ENCODE measurements around the gene PLD3.
A peak's percentile ranks its signal among the peaks of the same experiment; 100 is the strongest.

PLD3 gene, protein sequence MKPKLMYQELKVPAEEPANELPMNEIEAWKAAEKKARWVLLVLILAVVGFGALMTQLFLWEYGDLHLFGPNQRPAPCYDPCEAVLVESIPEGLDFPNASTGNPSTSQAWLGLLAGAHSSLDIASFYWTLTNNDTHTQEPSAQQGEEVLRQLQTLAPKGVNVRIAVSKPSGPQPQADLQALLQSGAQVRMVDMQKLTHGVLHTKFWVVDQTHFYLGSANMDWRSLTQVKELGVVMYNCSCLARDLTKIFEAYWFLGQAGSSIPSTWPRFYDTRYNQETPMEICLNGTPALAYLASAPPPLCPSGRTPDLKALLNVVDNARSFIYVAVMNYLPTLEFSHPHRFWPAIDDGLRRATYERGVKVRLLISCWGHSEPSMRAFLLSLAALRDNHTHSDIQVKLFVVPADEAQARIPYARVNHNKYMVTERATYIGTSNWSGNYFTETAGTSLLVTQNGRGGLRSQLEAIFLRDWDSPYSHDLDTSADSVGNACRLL
- total RNA-seq = 18.5 to 64.4 reads per million in 2 experiments

DNA sequence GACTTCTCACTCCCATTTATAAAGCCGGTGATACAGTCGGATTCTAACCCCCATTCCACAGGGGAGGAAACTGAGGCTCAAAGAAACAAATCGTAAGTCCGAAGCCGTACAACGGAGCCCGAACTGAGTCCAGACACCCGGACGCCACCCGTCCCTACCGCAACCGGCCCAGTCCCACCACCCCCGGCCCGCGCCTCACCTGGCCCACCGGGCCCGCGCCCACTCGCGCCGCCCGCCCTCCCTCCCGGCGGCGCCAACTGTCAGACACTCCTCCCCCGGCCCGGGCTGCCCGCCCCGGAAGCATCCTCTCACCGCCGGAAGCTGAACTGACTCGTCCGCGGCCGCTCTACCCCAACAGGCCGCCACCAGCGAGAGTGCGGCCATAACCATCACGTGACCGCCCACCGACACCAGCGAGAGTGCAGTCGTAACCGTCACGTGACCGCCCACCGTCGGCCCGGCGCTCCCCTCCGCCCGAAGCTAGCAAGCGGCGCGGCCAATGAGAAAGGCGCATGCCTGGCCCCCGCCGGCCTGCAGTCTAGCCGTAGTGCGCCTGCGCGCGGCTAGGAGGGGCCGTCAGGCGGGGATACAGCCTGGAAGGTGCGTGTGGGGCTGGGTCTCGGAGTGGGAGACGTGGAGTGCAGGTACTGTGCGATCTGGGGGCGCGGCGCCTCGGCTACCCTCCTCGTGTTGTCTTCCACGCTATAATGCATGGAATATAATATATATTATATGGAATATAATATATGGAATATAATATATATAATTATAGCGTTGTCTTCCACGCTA lies at the start of gene PLD3, which contains the start of gene C19orf47:
Gene PLD3 (plus strand): TSS at position 571 of the 789 bp plus-strand sequence. CDS start 17,789 bp downstream, outside the sequence.
Gene C19orf47 (minus strand): TSS at position 273 of the 789 bp plus-strand sequence. CDS start 6,540 bp downstream, outside the sequence.
- DNase-seq (ENCODE audit: low read depth) = peak; percentile 98

DNA sequence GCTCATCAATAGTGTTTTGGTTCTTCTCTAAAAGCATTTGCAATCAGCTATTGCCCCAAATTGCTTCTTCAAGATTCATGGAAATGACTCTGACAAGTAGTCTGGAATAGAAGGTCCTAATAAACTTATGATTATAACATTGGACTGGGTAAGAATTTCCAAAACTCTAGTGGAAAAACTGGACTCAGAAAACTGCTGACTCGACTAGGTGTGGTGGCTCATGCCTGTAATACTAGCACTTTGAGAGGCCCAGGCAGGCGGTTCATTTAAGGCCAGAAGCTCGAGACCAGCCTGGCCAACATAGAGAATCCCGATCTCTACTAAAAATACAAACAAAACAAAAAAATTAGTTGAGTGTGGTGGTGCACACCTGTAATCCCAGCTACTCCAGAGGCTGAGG lies 47.8 kb upstream of the PLD3 start:
- DNase-seq (ENCODE audit: low read depth) = no peak

DNA sequence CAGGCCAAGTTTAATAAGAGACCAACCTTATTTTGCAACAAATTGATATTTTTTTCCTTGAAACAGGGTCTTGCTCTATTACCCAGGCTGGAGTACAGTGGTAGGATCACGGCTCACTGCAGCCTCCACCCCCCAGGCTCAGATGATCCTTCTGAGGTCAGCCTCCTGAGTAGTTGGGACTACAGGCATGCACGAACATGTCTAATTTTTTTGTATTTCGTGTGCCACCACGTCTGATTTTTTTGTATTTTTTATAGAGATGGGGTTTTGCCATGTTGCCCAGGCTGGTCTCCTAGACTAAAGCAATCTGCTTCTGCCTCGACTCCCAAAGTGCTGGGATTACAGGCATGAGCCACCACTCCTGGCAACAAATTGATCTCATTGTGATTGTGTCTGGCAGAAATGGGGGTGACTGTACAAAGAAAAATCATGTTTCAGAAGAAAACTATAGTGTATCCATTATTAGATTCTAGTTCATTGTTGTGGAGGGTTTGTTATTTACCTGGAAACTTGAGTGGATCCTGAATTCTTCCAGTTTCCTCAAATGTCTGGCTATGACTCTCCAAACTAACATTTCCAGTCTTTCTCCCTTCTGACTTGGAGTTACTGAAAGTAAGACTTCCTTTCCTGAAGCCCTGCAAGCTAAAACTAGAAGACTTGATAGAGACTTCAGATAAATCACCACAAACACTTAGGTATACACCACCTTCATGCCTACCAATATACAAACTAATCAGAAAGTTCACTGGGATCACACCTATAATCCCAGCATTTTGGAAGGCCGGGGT lies 46.1 kb upstream of the PLD3 start:
- DNase-seq (ENCODE audit: low read depth) = no peak

DNA sequence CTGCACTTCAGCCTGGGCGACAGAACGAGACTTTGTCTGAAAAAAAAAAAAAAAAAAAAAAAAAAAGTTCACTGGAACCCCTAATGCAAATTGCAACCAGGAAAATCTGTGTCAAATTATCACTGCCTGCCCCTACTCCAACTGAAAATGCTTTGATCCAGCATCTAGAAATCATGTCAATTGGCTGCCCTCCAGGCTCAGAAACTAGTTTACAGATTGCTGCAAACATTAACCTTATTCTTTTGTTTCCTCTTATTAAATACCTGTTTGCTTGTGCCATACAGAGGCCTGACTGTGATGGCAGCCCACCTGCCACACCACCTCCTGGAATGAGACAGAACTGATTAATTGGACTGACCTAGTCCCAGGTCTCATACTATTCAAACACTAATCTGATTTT lies 44.7 kb upstream of the PLD3 start:
- DNase-seq (ENCODE audit: low read depth) = no peak

DNA sequence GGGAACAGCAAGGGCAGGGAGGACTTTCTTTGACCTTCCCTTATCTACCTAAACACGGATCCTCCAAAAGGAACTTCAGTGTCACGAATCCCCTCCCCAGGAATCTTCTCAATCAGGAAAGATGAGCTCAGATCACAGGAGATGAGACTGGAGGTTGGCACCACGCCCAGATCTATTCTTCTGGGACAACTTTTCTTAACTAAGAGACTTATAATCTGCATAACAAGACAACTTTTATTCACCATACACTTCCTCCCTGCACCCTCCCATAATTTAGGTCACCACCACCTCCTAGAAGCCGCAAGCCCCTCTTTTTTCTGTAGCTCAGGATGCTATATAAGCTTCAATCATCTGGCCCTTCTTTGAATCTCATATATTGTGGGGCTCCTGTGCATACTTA lies 44.2 kb upstream of the PLD3 start:
- no peak for DNase-seq (ENCODE audit: low read depth)

DNA sequence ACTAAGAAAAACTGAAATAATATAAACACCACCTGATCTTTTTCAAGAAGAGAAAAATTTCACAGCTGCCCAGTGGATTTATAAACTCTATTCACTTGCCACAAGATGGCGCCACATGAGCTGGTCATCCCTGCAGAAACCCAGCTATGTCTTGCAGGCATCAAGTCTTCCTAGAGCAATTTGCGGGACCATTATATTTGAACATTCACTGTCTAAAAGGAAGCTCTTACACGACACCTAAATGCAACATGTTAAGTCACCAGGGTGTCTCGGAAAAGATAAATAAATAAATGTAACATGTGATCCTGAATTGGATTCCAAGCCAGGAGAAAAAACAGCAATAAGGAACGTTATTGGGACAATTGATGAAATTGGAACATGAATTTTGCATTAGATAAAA lies 43.1 kb upstream of the PLD3 start:
- DNase-seq (ENCODE audit: low read depth) = peak; percentile 58

DNA sequence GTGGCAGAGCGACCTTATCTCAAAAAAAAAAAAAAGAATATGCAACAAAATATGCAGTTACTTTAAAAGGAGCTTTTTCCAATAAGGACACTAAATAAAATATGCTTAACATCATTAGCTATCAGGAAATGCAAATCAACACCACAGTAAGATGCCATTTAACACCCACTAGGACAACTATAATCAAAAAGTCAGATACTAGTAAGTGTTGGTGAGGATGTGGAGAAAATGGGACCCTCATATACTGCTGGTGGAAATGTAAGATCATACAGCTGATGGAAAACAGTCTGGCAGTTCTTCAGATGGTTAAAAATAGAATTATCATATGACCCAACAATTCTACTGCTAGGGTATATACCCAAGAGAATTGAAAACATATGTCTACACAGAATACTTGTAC lies 38.8 kb upstream of the PLD3 start:
- no peak for DNase-seq (ENCODE audit: low read depth)

DNA sequence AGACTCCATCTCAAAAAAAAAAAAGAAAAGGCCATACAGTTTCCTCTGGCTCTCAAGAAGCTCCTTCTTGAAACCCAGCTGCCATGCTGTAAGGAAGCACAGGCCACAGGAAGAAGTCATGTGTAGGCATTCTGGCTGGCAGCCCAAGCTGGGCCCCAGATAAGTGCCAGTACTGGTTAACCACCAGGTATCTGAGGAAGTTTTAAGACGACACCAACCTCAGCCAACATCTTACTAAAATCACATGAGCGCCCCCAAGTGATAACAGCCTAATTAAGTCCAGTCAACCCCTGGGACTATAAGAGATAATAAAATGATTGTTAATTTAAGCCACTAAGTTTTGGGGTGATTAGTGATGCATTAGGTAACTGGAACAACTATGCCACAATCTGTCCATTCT lies 36.0 kb upstream of the PLD3 start:
- no peak for DNase-seq (ENCODE audit: low read depth)

DNA sequence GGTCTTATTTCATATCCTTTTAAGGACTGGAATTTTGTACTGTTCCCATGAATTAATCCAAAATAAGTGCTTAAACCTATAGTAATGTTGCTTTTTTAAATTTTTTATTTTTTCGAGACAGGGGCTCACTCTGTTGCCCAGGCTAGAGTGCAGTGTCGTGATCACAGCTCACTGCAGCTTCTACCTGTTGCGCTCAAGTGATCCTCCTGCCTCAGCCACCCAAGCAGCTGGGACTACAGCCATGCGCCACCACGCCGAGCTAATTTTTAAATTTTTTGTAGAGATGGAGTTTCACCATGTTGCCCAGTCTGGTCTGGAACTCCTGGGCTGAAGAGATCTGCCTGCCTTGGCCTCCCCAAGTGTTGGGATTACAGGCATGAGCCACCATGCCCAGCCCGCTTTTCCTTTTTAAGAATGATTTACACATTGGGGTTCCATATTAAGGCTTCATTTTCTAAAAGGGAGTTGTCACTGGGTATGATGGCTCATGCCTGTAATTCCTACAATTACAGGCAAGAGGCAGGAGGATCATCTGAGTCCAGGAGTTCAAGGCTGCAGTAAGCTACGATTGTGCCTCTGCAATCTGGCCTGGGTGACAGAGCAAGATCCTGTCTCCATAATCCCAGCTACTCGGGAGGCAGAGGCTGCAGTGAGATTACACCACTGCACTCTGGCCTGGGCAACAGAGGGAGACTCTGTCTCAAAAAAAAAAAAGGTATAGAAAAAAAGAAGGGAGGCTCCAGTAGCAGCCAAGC lies 35.1 kb upstream of the PLD3 start:
- DNase-seq (ENCODE audit: low read depth) = no peak

DNA sequence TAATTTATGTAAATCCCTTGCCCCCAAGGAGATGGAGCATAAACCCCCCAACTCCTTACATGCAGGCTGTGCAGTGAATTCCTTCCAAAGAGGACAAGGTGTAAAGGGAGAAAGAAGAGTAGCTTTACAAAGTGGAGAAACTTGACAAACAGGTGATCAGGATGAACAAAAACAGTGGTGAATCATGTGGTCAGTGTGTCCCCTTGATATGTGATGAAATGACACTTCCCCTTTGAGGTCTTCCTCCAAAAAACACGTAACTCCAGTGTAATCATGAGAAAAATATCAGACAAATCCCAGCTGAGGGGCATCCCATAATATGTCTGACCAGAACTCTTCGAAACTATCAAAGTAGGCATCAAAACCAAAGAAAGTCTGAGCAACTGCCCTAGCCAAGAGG lies 33.8 kb upstream of the PLD3 start:
- DNase-seq (ENCODE audit: low read depth) = no peak

DNA sequence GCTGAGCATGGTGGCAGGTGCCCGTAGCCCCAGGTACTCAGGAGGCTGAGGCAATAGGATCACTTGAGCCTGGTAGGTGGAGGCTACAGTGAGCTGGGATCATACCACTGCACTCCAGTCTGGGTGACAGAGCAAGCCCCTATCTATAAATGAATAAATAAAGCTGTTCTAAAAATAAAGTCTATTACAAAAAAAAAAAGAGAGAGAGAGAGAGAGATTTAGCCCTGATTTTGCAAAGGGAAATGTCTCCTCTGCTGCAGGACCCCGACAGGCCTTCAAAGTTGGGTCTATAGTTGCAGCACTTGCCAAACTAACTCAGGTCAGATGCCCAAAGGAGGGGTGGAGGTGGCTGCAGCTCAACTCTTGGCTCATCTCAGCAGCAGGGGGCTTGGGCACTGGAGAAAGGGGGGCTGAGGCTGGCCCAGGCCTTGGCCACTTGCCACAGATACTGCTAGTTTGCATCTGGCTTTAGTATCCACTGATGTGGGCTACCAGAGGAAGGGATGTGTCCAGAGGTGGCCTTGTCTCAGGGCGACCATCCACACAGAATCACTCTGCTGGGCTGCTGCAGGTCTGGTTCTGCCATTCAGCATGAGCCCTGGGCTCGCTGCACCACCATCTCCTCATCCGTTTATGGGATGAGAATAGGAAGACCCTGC lies 32.6 kb upstream of the PLD3 start:
- no peak for DNase-seq (ENCODE audit: low read depth)

DNA sequence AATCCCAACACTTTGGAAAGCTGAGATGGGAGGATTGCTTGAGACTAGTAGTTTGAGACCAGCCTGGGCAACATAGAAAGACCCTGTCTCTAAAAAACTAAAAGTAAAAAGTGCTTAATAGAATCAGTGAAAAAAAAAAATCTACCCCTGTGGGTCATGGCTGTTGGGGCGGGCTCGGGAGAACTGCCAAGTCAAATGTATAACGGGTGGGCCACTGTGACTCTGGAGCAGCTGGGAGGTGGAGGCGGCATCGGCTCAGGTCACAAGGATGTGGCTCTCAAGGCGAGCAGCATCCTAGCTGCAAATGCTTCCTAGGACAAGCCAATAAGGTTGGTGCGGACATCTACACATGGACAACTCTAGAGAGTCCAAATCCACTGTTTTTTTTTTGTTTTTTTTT lies 31.2 kb upstream of the PLD3 start:
- DNase-seq (ENCODE audit: low read depth) = no peak

DNA sequence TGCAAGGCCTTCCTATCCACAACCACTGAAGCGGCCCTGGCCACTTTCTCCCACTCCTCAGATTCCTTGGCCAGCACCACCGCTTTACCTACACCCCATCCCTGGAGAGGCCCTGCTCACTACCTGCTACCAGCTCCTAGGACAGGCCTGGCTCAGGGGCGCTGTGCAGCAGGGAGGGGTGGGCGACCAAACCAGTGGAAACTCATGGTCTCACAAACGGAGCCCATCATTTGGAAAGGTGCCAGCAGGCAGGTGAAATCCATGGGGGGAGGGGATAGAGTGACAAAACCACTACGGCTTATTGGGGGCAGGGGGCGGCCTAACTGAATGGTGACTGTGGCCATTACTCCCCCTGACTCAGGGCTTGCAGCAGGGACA lies 27.9 kb upstream of the PLD3 start:
- no peak for DNase-seq (ENCODE audit: low read depth)

DNA sequence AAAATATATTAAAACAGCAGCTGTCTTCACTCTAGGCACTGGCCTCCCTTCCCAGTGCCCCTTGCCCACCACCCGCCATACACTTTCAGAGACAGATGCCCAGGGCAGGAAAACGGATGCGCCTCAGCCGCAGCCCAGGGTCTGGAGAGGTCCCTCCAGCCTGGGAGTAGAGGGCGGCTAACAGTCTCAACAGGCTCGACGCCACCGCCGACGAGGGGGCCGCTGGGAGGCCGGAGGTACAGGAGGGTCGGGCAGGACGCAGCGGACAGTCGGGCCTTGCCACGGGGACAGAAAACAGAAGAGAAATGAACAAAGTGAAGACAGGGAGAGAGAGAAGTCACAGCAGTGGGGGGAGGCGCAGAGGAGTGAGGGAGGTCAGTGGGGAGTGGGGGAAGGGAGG lies 27.4 kb upstream of the PLD3 start:
- DNase-seq (ENCODE audit: low read depth) = no peak

DNA sequence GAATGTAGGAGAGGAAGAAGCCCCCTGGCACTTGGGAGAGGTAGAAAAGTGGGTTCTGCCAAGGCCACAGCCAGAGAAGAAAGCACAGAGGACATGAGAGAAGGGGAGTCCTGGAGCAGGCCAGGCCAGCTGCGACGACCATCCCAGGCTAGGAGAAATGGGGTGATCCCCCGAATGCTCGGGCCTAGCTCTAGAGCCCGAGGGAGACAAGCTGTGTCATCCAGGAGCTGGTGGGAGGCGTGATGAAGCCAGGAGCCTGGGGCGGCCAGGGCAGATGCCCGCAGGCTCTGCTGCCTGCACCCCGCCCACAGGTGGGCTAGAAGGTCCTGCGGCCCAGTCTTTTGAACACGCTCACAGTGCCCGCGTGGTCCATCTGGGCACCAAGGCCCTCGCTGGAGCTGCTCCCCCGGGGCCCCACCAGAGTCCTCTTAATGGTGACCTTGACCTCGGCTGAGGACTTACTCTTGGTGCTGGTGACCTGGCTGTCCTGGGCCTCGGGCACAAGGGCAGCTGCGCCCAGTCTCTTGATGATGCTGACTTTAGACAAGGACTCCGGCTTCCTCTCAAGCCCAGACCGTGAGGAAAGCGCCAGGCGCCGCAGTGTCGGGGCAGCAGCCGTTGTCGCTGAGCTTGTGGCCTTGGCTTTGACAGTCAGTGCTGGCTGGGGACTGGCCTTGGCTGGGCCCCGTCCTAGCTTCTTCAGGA lies 26.8 kb upstream of the PLD3 start:
- DNase-seq (ENCODE audit: low read depth) = no peak

DNA sequence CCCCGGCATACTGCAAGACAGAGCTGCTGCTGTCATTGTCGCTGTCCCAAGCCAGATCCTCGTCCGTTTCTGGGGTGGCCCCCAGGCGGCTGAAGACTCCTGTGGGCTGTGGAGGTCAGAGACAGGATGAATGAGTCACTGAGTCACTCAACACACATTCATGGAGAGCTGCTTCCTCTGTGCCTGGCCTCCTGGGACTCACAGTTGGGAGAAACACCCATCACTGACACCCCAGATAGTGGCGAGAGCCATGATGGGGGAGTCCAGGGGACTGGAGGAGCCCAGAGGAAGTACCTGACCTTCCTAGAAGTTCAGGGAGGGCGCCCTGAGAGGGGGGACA lies 26.3 kb upstream of the PLD3 start:
- no peak for DNase-seq (ENCODE audit: low read depth)

DNA sequence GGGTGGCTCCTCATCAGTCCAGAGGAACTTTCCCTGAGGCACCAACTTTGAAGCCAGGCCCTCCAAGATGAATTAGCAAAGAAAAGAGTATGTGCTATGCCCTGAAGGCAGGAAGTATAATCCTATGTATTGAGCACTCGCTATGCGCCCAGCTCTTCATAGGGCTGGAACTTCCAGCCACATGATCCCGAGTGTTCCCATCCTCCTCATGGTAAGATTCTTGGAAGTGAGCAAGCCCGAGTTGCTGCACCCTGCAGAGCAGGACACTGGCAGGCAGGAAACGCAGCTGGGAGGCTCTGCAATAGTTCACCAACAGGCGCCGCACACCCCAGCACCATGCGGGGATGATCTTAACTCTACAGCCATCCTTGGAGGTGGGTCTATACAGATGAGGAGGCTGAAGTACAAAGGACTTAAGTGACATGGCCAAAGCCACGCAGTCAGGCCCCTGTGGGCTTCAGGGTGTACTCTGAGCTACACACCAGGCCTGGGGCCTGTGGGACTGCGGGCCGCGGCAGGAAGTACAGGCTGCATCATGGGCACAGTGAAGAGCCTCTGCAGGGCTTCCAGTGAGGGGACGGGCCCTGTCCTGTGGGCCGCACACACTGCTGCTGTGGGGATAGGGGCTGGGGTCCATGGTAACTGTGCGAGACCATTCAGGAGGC lies 25.4 kb upstream of the PLD3 start:
- no peak for DNase-seq (ENCODE audit: low read depth)

DNA sequence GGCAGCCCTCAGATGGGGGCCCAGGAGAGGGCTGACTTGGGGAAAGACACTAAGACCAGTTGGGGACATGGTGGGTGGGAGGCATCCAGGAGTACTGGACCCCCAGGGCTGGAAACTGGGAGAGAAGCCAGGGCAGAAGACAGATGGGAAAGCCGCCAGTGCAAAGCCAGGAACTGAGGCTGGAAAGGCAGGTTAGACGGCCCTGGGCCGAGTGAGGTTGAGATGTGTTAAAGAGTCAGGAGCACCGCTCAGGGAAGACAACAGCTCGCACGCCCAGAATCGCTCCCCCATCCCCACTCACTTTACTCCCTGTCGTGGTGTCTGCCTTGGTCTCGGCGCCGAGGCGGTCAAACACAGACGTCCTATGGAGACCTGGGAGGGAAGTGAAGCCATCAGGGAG lies 24.8 kb upstream of the PLD3 start:
- no peak for DNase-seq (ENCODE audit: low read depth)

DNA sequence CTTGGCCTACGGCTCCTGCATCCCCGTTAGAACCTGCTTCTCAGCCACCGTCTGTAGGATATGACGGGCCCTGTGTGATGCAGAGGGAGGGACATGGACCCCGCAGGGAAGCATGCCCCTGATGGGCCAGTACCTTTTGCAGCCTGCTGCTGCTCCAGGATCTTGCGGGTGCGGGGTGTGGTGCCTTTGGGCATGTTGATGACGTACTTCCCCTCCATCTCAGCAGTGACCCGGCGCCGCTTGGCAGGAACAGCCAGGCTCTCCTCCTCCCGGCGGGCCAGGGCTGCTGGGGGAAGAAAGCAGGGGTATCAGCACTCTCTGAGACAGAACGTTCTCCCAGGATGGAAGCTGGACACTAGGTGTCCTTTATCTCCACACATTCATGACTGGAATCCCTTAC lies 22.3 kb upstream of the PLD3 start:
- DNase-seq (ENCODE audit: low read depth) = no peak

DNA sequence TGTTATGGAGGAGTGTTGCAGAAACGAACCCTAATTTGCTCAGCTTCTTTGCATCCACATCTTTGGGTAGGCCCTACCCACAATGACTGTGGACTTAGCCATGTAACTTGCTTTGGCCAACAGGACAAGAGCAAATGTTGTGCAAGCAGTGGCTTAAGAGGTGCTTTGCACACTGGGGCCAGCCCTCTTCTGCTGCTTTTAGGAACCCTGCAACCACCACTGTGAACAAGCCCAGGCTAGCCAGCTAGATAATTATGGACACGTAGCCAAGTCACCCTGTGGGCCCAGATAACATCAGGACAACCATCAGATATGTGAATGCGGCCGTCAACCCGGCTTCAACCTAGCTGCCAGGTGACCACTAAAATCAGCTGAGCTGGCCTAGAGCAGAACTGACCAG lies 17.4 kb upstream of the PLD3 start:
- DNase-seq (ENCODE audit: low read depth) = no peak

Measured in T follicular helper cell (primary cell).